Stimulated activated CD4-positive, alpha-beta T cell treated with anti-CD3 and anti-CD28 coated beads, Interleukin-4, amount 100 ng/mL, for 4 hours (primary cell): ENCODE measurements around the gene GALNT17.
"Not testable (repeated sequence)": the region's sequence is repeated elsewhere in the genome, so short reads cannot be mapped to it uniquely, and the experiment has no call there.

ENCODE experiments used
- DNase-seq, 2 experiments: peaks; one replicate each; pipeline ENCODE4 v3.0.0-alpha.2; 2020

The GALNT17 gene

DNA sequence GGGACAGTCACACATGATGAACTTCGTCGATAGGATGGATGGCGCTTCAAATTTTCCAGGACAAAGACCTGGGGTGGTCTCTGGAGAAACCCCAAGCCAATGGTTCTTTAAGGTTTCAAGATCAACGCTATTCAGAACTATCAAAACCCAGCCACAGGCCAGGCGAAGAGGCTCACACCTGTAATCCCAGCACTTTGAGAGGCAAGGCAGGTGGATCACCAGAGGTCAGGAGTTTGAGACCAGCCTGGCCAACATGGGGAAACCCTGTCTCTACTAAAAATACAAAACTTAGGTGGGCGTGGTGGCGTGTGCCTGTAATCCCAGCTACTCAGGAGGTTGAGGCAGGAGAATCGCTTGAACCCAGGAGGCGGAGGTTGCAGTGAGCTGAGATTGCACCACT lies 511.1 kb downstream of the GALNT17 start:
- not testable (repeated sequence) for DNase-seq

DNA sequence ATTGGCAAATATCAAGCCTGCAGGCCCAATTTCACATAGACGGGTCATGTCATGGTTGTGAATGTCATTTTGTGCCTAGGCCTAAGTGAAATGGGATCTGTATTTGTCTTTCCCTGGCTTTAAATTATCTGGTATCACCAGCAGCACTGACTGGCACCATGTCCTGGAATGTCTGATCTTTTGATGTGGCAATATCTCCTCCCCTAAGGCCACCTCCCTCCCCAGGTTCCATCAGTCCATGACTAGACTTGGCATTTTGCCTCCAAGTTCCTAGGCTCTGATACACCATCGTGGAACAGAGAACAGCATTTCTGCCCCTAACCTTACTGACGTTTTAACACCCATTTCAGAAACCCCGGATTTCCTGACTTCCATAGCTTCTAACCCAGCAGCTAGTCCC lies 513.9 kb downstream of the GALNT17 start:
- DNase-seq = no peak

DNA sequence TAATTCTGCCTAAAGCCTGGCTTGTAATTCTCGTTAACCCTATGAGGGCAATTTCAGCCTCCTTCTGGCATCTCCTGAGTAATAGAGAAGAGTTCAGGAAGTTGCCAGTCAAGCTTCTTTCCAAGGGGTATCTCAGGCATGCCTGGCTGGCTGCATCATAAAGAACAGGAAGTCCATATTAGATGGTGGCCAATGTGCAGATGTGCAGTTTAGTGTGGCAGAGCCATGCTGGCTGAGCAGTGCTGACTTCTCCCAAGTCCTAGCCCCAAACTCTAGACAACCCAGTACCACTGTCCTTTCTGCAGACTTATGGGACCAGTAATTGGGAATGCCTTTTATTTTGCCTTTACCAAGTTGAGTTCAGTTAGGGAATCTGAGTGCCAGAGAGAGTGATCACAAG lies 517.9 kb downstream of the GALNT17 start:
- DNase-seq = no peak

DNA sequence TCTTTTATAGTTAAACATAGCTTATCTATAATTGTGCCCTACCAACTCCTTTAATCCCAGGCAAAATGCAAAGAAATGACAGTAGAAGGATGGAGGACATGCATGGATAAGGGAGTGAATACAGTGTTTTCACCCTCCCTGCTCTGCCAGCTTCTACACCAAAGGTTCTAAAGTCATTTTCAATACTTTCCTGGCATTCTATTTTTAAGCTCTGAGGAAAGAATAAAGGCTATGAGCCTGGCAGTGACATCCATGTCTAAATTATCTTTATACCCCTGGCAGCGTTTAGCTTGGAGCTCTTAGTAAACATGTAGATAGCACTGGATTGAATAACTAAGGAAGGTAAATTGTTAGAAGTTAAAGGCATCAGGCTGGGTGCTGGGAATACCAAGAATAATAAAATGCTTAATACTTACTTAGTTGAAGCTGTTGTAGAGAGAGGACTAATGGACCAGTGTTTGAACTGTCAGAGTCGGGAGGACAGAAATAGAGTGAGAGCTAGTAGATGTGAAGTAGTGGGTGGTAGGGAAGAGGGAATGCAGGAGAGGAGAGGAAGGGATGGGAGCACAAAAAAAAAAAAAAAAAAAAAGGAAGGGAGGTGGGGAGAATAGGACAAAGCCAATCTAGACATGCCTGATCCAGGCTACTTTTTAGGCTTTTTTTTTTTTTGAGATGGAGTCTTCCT lies 518.9 kb downstream of the GALNT17 start:
- DNase-seq = no peak

DNA sequence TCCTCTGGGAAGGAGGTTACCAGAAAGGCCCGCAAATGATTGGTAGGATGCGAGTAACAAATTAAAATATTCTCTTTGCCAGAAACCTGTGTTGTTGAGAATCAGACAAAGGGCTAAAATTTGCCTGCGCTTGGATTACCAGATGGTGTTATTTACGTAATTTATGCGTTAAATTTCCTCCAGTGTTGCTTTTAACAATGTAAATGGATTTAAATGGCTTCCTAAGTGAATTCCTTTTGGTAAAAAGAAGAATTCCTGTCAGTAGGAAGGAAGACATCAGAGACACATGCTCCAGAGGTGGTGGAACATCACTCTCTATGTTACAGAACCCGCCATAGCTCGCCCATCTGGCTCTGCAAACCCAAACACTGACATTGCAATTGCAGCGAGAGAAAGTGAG lies 520.6 kb downstream of the GALNT17 start:
- DNase-seq = no peak

DNA sequence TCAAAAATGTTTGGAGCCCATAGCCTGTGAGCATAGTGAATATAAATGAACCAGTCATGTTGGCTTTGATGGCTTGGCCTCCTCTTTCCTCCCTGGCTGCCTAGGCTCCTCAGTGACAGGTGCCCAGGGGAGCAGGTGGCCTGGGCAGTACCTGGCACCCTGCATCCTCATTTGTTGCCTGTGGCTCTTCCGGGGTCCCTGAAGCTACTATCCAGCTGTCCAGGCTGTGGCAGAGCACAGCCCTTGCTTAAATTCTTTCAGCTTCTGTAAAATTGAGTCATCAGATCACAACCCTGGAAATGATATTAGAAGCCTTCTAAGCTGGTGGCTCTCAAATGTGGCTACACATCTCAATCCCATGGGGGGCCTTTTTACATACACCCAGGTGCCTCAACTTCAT lies 525.4 kb downstream of the GALNT17 start:
- DNase-seq = no peak

DNA sequence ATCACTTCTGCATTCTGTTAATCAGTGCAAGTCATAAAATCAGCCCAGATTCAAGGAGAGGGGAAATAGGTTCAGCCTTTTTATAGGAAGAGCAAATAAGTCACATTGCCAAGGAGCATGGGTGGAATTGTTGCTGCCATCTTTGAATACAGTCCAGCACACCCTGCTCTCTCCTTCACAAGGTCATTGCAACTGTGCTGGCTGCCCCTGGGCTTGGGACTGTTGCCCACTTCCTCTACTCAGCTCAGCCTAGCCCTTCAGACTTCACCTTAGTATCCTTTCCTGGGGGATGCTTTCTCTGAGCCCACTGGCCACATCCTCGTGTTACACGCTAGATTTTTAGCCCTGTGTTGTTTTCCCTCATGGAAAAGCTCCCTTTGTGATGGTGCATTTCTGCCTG lies 527.7 kb downstream of the GALNT17 start:
- DNase-seq = no peak

DNA sequence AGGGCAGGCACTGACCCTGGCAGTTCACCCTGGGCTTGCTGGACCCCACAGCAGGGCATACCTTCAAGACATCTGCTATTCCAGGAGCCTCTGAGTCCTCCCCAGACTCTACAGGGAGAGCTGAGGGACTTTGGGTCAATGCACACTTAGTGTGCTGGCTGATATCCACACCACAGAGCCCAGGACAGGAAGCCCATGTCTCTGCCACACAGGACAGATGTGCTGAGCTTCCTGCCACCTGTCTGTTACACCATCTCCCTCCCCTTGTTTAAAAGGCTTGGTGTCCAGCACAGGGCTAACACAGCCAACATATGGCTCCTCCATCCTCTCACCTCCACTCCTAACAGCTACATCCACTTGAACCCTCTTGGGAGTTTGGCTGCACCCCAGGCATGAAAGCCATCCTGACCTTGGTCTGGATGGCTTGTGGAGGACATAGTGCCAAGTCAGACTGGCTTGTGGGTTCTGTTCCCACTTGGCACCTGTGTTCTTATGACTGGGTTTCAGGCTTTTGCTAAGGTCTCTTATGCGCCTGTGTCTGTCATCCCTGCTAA lies 529.8 kb downstream of the GALNT17 start:
- no peak for DNase-seq

DNA sequence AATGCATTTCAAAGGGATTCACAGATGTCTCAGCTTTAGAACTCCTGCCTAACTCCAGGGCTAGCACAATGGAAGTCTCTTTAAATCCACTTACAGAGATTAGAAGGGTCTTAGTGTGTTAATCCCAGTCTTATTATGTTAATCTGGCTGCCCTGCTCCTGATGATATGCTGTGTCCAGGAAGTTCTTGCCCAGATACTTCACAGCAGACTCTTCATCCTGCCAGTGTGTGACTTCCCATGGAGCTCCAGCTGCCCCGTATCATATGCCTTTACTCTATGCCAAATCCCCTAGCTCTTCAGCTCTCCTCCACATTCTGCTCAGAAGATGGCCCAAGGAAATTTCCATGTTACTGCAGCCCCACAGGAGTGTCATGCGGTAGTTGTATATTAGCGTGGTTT lies 533.8 kb downstream of the GALNT17 start:
- DNase-seq = no peak

DNA sequence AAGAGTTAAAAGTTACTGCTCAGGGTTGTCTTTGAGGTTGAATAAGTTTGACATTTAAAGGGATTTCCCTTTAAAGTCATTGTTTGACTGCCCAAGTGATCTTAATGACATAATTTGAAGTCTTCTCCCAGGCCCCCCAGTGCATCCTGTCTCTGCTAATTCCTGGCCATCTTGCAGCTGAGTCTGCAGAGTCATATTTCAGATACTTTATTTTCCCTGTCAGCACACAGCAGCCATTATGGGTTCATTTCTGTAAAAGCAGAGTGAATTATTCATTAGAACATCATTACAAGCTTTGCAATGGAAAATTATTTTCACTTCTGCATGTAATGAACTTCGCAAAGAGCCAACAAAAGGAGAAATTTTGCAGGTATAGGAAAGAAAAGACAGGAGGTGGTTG lies 536.6 kb downstream of the GALNT17 start:
- no peak for DNase-seq

DNA sequence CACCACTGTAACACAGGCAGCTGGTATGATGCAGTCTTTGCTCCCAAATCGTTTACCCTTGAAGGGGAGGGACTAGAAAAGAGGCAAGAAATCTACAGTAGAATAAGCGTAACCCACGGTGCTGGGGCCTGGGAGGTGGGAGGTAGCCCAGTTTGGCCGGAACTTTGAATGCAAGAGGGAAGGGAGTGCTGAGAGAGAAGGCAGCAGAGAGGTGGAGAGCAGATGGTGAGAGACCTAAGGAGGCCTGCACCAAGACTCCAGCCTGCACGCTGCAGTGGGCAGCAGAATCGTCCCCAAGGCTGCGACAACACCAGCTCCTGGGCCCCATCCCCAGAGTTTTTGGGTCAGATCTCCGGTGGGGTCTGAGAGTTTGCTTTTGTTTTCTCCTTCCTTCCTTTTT lies 547.5 kb downstream of the GALNT17 start:
- no peak for DNase-seq

DNA sequence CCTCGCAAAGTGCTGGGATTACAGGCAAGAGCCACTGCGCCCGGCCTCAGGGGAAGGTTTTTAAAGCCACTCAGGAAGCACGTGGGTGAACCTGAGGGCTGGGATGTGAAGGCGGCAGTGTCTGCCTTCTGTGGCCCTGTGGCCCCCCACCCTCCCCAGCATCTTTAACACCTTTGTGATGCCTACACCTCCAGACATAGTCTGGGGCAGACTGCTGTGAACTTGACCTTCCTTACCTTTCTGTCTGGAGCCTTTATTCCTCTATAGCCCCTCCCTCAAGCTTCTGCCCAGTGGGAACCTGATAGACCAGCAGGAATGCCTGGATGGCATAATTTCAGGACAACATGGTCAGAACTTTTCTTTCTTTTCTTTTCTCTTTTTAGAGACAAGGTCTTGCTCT lies 550.2 kb downstream of the GALNT17 start:
- DNase-seq = no peak

DNA sequence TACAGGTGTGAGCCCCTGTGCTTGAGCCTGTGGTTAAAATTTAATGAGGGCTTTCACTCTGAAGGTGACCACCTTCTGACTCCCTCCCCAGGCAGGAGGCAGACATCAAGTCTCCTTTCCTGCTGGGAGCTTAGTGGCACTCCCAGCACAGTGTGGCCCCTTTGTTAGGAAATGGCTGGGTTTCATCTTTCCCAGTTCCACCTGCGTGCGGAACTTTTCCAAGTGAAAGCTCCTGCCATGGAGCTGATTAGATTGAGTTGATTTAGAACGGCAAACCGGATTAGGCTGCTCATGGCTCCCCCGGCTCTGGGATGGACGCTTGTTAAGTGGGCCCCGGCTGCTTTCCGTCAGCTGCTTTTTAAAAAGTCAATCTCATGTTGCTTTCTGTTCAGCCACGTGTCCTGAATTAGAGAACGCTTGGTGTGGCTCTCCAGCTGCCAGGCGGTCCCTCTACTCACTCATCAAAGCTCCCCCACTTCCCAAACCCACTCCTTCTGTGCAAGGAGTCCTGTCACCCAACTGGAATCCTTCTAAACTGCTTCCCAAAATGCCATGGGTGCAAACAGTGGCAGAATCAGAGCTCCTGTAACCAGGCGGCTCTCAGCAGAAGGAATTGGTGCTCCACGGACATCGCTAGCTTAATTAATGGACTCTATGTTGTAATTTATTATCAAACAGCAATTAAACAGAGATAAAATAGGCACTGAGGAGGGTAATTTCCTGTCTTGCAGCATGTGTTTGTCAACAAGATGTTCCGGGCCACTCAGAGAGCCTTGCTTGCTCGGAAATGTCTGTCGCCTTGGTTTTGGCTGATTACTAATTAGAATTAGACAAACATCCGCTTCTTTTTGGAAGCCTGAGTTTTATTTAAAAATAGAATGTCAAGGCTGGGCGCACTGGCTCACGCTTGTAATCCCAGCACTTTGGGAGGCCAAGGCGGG lies 551.2 kb downstream of the GALNT17 start:
- no peak for DNase-seq

DNA sequence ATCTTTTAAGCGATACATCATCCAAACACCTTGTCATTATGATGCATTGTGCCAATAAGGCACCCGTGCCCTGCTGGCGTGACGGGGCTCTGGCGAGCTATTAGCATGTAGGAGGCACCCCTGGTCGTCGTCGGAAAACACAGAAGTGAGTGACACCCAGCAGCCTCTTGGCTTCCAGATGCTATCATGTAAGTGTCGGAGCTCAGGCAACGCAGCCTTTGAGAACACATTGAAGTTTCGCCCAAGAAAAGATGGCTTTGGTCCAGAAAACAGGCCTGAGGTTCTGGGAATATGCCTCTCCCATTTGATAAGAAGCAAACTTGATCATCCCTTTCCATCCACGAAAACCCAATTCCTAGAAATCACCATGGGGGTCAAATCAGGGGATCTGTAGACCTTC lies 555.3 kb downstream of the GALNT17 start:
- no peak for DNase-seq

DNA sequence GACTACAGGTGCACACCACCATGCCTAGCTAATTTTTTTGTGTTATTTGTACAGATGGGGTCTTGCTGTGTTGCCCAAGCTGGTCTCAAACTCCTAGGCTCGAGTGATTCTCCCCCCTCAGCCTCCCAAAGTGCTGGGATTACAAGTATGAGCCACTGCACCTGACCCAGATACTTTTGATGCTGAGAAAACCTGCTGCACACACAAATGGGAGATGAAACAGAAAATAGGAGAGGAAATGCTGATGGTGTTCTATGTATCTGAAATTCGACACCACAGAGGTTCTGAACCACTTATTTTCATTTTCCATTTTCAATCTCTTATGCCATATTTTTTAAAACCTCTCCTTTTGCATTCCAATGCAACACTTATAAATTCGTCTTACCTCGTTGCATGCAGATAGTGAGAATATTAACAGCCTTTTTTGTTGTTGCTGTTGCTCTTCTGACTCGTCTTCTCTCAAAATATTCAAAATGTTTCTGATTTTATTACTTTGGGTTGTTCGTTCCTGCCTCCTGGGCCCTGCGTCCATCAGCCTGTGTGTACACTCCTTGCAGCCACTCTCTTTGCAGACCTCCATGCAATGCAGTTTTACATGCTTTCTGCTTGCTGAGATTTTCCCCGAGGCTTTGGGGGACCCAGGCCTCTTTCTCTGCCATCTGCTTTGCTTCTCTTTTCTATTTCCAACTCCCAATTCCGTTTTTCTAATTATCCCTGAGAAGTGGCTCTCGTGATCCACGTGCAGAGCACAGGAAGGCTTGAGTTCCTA lies 556.1 kb downstream of the GALNT17 start:
- no peak for DNase-seq

DNA sequence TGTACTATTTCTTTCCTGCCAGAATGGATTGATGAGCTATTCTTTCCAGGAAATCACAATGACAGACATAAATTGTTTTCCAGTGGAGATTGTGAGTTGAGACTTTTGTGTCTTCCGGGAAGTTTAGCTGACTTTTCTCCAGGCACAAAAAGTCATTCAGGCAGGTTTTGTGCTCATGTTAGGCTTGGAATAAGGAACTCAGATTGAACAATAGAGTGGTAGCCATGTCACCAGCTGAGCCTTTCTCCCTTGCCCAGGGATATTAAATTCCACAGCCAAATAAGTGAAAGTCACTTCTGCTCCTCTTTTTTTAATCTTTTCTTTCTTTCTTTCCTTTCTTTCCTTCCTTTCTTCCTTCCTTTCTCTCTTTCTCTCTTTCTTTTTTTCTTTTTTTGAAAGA lies 559.6 kb downstream of the GALNT17 start:
- no peak for DNase-seq

DNA sequence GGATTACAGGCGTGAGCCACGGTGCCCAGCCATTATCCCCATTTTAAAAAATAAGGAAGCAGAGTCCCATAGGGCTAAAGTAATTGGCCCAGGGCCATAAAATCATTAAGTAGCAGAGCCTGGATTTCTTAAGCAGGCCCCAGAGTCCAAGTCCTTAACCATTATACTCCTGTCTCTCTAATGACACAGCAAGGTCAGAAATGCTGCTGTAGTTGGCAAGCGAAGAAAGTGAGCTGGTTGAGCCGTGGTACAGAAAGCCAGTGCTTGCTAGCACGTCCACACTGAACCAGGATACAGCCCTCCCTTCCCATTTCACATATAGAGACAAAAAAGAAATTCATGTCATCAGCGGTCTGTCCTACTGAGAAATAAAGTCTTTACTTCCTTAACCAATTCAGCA lies 562.7 kb downstream of the GALNT17 start:
- no peak for DNase-seq

DNA sequence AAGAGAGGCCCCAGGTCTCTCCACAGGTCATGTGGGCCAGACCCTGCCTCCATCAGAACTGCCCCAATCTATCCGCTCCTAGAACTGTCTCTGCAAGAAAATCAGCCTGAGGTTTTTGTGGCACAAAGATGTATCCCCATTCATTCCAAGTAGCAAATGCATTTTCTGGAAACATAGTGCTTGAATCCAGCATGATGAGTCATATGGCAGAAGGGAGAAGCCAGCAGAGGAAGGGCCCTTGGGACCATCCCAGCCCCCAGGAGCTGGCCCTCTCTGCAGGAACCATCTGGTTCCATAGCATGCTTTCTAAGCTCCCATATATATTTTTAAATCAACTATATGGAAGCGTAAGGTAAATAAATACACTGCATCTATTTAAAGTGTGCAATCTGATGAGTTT lies 563.2 kb downstream of the GALNT17 start:
- DNase-seq = no peak

DNA sequence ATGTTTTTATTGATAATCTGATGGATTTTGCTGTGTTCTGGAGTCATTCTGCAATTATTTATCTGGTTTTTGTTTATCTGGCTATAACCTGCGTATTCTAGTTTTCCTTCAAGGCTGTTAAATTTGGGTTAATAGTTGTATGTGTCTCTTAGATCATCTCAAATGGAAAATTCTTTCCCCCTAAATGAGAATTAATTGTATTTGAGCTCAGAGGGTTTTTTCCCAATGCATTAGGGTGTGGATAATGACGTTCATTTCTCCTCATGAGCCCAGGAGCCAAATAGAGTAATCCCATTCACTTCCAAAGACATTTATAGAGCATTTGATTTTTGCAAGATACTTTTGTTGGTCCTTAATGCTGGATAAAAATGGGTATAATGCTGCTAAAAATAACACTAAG lies 564.6 kb downstream of the GALNT17 start:
- DNase-seq = no peak

DNA sequence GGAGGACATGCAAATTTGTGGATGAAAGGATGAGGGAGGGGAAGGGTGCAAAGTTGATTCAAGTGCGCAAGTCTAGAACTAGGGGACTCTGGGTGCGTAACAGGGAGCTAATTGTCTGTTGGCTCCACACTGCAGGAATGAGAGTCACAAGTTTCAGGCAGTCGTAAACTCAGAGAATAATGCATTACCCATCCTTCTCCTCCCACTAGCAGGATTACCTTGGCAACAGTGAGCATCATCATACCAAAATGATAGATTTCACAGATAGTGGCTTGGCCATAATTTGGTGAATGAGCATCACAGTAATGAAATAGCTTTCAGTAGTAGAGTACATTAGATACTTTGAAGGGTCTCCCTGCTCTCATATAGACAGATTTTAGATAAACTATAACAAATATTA lies 565.5 kb downstream of the GALNT17 start:
- DNase-seq = no peak

DNA sequence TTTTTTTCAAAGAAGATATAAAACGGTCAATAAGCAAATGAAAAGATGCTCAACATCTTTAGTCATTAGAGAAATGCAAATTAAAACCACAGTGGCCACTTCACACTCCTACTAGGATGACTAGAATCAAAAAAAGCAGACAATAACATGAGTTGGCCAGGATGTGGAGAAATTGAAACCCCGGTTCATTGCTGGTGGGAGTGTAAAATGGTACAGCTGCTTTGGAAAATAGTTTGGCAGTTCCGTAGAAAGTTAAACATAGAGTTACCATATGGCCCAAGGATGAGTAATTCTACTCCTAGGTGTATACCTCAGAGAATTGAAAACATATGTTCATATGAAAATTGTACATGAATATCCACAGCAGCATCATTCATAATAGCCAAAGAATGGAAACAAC lies 573.3 kb downstream of the GALNT17 start:
- DNase-seq = no peak

DNA sequence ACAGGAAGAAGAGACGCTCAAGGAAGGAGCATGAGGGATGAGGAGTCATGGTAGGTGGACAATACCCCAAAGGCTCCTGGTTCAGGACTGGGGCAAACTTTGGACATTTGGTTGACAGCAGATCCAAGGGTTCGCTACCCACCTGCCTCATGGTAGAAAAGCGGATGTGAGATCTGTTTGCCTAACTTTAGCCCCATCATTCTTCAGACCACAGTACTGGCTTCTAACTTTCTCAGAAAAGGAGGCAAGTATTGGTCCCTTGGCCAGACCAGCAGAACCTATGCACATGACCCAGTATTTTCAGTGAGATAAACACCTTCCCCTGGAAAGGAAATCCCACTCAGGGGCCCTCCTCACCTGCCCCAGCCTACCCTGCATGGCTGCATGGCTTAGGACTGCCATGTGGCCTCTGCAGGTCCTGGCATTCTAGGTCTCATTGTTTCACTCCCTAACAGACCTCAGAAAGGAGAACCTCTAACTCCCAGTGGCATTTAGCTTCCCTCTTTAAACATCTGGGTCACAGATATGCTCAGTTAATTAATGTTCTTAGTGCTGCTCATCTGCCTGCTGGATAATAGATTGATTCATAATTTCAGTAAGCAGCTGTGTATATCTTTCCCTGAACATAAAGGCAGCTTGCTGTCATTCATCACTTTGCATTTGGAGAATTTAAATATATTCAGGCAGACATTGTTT lies 574.1 kb downstream of the GALNT17 start:
- DNase-seq = no peak

DNA sequence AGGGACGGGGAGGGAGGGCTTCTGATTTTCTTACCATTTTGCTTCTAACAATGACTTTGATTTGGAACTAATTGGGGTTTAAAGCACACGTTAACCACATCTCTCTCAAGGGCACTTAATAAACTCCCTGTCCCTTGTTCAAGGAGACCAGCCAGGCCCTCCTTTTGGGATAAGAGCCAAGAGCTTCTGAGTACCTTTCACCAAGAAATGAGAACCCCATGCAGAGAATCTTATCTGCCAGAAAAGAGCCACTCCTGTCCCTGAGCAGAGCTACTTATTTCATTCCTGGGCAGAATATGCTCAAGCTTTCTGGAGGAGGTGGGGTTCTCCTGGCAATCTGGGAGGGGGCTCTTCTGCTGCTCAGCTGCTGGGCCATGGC lies 574.6 kb downstream of the GALNT17 start:
- DNase-seq = no peak
